DLD1 (cell line): ENCODE data around the gene RLN3.
"Not testable (repeated sequence)": the region's sequence is repeated elsewhere in the genome, so short reads cannot be mapped to it uniquely, and the experiment has no call there.

Source experiments
- in situ Hi-C: cut with HindIII; loops from 2 replicates; pipeline ENCODE4 v1.10.0; 2017; ENCODE audit warnings: low sequenced_read_pairs

RLN3 gene

DNA sequence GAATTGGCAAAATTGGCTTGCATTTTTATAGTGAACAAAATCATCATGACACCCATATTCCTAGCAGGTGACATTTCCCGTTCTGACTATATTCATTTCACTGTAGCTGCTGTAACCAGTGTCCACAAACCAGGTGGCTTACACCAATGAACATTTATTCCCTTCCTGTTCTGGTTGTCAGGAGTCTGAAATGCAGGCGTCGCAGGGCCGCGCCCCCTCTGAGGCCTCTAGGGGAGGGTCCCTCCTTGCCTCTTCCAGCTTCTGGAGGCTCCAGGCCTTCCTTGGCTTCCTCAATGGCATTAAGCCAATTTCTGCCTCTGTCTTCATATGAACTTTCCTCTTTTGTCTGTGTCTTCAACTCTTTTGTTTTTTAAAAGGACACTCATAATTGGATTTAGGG, 6.5 kb upstream of the RLN3 start:
- in situ Hi-C loops: no loop called here

DNA sequence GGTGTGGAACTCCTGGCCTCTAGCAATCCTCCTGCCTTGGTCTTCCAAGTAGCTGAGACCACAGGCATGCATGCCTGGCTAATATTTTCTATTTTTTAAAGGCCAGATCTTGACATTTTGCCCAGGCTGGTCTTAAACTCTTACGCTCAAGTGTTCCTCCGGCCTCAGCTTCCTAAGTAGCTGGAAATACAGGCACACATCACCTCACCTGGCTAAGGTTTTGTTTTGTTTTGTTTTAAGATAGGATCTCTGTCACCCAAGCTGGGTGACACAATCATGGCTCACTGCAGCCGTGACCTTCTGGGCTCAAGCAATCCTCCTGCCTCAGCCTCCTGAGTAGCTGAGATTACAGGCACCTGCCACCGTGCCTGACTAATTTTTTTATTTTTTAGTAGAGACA, 5.5 kb upstream of the RLN3 start:
- in situ Hi-C loops: no loop called here

DNA sequence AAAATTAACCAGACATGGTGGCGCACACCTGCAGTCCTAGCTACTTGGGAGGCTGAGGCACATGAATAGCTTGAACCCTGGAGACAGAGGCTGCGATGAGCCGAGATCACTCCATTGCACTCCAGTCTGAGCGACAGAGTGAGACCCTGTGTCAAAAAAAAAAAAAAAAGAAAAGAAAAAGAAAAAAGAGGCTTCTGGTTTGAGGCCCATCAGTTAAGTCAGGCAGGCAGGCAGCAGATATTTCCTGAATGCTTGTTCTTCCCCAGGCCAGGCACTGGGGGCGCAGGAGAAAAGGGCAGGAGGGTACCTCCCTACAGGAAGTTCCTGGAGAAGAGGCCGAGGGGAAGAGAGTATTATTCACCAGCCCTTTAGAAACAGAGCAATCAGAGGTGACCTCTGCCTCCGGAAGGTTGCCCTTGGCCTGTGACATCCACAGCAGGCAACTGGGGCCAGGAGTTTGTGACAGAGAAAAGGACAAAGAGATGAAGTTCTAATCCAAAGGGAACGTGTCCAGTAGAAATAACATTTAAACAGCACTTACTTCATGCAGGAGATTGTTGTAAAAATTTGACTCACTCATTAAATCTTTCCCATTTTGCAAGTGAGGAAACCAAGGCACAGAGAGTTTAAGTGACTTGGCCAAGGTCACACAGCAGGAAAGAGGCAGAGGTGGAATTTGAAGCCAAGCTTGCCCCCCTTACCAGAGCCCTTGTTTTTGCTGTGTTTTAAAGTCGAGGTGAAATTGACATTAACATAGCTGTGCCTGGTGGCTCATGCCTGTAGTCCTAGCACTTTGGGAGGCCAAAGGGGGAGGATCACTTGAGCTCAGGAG, 4.3 kb upstream of the RLN3 start:
- in situ Hi-C loops: no loop called here

DNA sequence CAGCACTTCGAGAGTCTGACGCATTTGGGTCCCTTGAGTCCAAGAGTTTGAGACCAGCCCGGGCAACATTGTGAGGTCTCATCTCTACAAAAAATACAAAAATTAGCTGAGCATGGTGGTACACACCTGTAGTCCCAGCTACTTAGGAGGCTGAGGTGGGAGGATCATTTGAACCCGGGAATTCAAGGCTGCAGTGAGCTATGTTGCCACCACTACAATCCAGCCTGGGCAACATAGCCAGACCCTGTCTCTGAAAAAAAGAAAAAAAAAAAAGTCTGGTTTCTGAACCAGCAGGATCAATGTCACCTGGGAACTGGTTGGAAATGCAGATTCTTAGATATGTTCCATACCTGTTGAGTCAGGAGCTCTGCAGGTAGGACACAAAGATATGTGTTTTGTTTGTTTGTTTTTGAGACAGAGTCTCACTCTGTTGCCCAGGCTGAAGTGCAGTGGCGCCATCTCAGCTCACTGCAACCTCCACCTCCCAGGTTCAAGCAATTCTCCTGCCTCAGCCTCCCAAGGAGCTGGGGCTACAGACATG, 1.2 kb upstream of the RLN3 start:
- in situ Hi-C loops: not testable (repeated sequence)

DNA sequence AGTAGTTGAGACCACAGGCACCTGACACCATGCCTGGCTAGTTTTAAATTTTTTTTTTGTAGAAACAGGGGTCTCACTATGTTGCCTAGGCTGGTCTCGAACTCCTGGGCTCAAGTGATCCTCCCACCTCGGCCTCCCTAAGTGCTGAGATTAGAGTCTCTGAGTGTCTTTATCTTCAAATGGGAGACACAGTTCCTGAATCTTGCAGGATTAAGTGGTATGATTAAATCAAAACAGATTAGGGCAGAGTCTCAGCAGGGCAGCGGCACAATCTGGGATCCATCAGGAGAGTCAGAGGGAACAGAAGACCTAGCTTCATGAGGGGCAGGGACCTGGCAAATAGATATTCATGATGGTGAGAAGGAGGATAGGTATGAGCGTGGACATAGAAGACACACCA, 953 bp downstream of the RLN3 start:
- in situ Hi-C loops: no loop called here

DNA sequence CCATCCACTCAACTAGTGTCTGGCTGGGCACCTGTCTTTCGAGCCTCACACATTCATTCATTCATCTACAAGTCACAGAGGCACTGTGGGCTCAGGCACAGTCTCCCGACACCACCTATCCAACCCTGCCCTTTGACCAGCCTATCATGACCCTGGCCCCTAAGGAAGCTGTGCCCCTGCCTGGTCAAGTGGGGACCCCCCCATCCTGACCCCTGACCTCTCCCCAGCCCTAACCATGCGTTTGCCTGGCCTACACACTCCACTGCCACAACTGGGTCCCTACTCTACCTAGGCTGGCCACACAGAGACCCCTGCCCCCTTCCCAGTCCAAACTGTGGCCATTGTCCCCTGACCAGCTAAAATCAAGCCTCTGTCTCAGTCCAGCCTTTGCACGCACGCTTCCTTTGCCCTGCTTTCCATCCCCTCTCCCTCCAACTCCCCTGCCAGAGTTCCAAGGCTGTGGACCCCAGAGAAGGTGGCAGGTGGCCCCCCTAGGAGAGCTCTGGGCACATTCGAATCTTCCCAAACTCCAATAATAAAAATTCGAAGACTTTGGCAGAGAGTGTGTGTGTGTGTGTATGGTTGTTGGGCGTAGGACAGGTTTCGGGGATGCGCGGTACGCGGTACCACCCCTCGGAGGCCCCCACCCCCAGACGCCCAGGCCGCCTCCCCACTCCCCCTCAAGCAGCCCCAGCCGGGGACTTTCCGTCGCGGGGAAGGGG, 3.2 kb downstream of the RLN3 start:
- in situ Hi-C loops: no loop called here

DNA sequence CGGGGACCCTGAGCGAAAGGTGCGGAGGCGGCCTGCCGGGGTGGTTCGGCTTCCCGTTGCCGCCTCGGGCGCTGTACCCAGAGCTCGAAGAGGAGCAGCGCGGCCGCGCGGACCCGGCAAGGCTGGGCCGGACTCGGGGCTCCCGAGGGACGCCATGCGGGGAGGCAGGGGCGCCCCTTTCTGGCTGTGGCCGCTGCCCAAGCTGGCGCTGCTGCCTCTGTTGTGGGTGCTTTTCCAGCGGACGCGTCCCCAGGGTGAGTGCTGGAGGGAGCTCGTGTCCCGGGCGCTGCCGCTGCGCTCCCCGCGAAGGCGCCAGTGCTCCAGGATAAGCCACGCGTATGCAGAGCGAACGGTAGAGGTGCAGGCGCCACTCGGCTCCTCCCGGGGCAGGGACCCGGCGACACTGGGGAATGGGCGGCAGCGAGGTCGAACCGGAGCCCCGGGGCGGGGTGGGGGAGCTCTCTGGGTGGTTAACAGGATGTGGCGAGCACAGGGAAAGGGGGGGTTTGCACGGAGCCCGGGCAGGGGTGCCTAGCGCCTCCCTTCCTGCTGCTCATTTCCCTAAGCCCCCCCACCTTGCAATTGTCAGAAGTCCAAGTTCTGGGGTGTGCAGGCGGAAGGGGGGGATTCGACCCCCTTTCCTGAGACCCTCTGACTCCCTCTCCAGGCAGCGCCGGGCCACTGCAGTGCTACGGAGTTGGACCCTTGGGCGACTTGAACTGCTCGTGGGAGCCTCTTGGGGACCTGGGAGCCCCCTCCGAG, 4.0 kb downstream of the RLN3 start, which contains the start of gene IL27RA:
IL27RA (plus strand) TSS at position 44 of the 762 bp plus-strand sequence; CDS start at position 155, 111 bp downstream.
- in situ Hi-C loops: no loop called here

DNA sequence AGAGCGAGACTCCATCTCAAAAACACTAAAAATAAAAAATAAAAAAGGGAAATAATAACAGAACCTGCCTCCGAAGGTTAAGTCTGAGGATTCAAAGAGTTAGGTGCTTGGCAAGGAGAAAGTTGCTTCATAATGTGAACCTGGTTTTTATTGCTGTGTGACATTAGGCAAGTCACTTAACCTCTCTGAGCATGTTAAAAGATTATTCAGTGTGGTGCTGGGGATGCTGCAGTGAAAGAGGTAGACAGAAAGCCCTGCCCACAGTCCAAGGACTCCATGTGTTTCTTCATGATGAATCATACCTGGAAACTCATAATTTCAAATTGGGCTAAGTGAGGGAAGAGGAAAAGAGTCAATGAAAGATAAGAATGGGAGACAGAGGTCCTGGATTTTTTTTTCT, 6.0 kb downstream of the RLN3 start:
- in situ Hi-C loops: no loop called here

DNA sequence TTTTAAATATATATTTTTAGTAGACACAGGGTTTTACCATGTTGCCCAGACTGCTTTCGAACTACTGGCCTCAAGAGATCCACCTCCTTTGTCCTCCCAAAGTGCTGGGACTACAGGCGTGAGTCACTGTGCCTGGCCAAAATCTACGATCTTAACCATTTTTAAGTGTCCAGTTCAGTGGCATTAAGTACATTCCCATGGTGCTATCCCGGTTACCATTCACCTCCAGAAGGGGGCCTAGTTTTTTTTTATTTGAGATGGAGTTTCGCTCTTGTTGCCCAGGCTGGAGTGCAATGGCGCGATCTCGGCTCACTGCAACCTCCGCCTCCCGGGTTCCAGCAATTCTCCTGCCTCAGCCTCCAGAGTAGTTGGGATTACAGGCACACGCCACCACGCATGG, 7.2 kb downstream of the RLN3 start:
- in situ Hi-C loops: not testable (repeated sequence)

DNA sequence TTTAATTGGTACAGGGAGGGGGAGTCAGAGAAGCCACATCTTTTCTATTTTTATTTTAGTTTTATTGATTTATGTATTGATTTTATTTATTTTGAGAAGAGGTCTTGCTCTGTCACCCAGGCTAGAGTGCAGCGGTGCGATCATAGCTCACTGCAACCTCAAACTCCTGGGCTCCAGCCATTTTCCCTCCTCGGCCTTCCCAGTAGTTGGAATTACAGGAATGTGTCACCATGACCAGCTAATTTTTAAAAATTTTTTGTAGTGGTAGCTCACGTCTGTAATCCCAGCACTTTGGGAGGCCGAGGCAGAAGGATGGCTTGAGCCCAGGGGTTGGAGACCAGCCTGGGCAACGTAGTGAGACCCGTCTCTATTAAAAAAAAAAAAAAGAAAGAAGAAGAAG, 7.8 kb downstream of the RLN3 start:
- in situ Hi-C loops: no loop called here

DNA sequence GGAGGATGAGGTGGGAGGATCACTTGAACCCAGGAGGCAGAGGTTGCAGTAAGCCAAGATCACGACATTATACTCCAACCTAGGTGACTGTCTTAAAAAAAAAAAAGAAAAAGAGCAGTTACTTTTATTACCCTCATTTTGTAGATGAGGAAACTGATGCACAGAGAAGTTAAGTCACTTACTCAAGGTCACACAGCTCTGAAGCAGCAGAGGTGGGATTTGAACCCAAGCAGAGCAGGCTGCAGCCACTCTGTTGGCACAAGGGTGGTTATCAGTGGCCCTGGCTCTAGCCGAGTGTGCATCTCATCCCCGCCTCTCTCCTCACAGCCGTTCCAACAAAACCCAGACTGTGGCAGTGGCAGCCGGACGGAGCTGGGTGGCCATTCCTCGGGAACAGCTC, 11.2 kb downstream of the RLN3 start:
- in situ Hi-C loops: no loop called here

DNA sequence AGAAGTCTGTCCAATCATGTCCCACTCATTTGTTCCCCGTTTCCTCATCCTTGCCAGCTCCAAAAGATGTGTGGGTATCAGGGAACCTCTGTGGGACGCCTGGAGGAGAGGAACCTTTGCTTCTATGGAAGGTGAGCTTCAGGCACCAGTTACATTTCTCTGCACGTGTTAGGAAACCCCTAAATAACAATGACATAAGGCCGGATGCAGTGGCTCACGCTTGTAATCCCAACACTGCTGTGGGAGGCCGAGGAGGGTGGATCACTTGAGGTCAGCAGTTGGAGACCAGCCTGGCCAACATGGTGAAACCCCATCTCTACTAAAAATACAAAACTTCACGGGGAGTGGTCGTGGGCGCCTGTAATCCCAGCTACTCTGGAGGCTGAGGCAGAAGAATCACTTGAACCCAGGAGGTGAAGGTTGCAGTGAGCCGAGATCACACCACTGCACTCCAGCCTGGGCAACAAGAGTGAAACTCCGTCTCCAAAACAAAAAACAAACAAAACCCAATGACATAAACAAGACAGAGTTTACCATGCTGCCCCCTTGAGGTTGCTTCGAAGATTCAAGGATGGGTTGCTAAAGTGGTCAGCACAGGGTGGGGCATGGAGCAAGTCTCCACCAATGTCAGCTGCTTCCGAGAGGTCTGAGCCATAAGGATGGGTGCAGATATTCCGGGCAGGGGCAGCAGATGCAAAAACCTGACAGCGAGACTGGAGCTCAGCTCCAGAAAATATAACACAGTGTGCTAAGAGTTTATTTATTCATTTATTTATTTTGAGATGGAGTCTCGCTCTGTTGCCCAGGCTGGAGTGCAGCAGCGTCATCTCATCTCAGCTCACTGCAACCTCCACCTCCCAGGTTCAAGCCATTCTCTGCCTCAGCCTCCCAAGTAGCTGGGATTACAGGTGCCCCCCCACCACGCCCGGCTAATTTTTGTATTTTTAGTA, 15.0 kb downstream of the RLN3 start:
- in situ Hi-C loops: not testable (repeated sequence)

DNA sequence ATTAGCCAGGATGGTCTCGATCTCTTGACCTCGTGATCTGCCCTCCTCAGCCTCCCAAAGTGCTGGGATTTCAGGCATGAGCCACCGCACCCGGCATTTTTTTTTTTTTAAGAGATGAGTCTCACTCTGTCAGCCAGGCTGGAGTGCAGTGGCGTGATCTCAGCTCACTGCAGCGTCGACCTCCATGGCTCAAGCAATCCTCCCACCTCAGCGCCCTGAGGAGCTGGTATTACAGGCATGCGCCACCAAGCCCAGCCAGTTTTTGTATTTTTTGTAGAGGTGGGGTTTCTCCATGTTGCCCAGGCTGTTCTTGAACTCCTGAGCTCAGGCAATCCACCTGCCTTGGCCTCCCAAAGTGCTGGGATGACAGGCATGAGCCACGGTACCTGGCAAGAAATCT, 19.9 kb downstream of the RLN3 start:
- in situ Hi-C loops: not testable (repeated sequence)

DNA sequence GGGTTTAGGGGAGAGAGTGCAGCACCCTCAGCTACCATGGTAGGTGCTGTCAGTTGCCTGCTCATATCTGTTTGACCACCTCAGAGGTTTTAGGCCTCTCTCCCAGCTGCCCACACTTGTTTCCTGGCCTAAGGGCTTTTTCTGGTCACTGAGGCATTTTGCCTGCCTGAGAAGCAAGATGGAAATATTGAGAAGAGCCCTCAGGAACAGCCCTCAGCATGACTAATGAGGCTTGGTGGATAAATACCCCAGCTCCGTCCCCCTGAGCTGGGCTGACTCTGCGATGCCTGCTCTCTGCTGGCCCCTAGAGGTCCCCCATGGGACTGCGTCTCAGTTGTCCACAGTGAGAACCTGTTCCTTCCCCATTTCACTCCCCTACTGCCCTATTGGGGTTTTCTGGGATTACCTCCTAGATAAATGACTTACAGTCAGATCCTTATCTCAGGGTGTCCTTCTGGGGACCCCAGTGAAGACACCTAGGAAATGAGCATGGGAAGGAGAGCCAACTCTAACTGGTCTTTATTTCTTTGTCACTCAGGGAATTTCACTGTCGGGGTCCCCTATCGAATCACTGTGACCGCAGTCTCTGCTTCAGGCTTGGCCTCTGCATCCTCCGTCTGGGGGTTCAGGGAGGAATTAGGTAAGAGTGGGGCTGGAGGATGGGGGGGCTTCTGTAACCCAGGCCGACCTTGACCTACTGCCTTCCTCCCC, 20.6 kb downstream of the RLN3 start:
- in situ Hi-C loops: no loop called here

DNA sequence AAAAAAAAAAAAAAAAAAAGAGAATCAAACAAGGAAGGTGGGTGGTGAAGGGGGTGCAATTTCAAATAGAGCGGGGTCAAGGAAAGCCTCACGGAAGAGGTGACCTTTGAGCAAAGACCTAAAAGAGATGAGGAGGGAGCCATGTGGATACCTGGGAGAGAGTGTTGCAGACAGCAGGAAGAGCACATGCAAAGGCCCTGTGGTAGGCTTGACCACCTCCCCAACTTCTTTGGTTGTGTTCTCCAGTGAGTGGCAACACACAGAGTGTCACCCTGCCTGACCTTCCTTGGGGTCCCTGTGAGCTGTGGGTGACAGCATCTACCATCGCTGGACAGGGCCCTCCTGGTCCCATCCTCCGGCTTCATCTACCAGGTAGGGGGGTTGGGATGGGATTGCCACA, 22.6 kb downstream of the RLN3 start:
- in situ Hi-C loops: no loop called here

DNA sequence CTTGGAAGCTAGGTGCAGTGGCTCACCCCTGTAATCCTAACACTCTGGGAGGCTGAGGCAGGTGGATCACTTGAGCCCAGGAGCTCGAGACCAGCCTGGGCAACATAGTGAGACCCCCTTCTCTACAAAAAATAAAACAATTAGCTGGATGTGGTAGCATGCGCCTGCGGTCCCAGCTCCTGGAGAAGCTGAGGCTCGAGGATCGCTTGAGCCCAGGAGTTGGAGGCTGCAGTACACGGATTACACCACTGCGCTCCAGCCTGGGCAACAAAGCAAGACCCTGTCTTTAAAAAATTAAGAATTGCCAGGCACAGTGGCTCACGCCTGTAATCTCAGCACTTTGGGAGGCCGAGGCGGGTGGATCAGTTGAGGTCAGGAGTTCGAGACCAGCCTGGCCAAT, 23.0 kb downstream of the RLN3 start:
- in situ Hi-C loops: not testable (repeated sequence)

DNA sequence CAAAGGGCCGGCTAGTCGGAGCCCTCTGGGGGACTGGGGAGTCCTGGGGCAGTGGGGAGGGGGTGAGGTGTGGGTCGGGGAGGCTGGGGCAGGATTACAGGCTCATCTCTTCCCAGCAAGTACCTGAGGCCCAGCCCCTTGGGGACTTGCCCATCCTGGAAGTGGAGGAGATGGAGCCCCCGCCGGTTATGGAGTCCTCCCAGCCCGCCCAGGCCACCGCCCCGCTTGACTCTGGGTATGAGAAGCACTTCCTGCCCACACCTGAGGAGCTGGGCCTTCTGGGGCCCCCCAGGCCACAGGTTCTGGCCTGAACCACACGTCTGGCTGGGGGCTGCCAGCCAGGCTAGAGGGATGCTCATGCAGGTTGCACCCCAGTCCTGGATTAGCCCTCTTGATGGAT, 24.0 kb downstream of the RLN3 start:
- in situ Hi-C loops: no loop called here

DNA sequence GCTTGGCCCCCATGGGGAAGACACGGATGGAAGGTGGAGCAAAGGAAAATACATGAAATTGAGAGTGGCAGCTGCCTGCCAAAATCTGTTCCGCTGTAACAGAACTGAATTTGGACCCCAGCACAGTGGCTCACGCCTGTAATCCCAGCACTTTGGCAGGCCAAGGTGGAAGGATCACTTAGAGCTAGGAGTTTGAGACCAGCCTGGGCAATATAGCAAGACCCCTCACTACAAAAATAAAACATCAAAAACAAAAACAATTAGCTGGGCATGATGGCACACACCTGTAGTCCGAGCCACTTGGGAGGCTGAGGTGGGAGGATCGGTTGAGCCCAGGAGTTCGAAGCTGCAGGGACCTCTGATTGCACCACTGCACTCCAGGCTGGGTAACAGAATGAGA, 24.5 kb downstream of the RLN3 start:
- in situ Hi-C loops: no loop called here

DNA sequence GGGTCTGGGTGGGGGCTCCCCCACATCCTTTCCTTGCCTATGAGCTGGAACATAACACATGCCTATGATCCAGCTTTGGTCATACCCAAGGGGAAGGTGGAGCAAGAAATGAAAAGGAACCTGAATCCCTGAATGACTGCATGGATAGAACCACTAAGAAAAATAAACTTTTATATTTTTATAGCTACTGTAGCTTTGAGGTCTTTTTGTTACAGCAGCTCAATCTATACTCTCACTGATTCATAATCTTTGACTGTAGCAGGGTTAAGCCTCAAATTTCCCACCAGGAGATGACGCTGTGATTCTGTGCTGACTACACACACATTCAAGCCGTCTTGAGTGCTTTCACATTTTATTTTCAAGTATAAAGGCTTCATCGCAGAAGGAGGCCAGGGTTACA, 25.1 kb downstream of the RLN3 start:
- in situ Hi-C loops: no loop called here

DNA sequence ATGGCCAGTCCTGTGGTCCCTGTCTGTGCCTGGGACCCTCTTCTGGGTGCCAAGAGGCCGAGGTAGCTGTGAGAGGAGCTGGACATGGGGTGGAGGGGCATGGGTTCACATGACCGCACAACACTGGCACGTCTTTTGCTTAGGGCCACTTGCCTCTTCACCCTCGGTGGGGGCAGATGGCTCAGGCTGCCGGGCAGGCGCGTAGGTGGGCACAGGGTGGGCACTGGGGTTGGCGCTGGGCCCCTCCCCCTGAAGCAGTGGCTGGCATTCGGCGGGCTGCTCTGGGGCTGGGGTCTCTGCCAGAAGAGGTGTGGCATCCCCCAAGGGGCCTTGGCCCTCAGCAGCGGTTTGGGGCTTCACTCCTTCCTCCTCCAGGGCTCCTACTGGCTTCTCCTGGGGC, 25.6 kb downstream of the RLN3 start:
- in situ Hi-C loops: no loop called here
